Measurements from ENCODE around the gene PDE2A.
A peak's percentile ranks its signal among the peaks of the same experiment; 100 is the strongest.

The PDE2A gene

GRCh38 chr11:72621008-72621610, 53.1 kb downstream of the PDE2A start:
- no peak overlapping the region for H3K4me3 ChIP-seq (replicated peaks in 1 of 2; ENCODE audit: low read depth in 2 of 2, low read length in 2 of 2)
- TF ChIP-seq CTCF (IDR thresholded peaks at IDR 0.05; ENCODE audit: low read depth, low read length), result no peak
- DNase-seq (ENCODE audit: low read depth in 2 of 2), result no peak

- H3K4me3 ChIP-seq (replicated peaks in 1 of 2; ENCODE audit: low read depth in 2 of 2, low read length in 2 of 2), result no peak overlapping the region
- peak in 1 of 2 donors; percentile 50 for DNase-seq (ENCODE audit: low read depth in 2 of 2)
- TF ChIP-seq CTCF (IDR thresholded peaks at IDR 0.05; ENCODE audit: low read depth, low read length), result no peak
Measured at GRCh38 chr11:72618803-72619202, 55.4 kb downstream of the PDE2A start.

GRCh38 chr11:72617080-72617762, 57.0 kb downstream of the PDE2A start:
- no peak overlapping the region for H3K4me3 ChIP-seq (replicated peaks in 1 of 2; ENCODE audit: low read depth in 2 of 2, low read length in 2 of 2)
- peak; percentile 18 to 32 for DNase-seq (ENCODE audit: low read depth in 2 of 2)
- TF ChIP-seq CTCF (IDR thresholded peaks at IDR 0.05; ENCODE audit: low read depth, low read length), result no peak

GRCh38 chr11:72616655-72617054, 57.6 kb downstream of the PDE2A start:
- no peak for DNase-seq (ENCODE audit: low read depth in 2 of 2)
- no peak overlapping the region for H3K4me3 ChIP-seq (replicated peaks in 1 of 2; ENCODE audit: low read depth in 2 of 2, low read length in 2 of 2)
- no peak for TF ChIP-seq CTCF (IDR thresholded peaks at IDR 0.05; ENCODE audit: low read depth, low read length)

- TF ChIP-seq CTCF (IDR thresholded peaks at IDR 0.05; ENCODE audit: low read depth, low read length), result no peak
- no peak overlapping the region for H3K4me3 ChIP-seq (replicated peaks in 1 of 2; ENCODE audit: low read depth in 2 of 2, low read length in 2 of 2)
Measured at GRCh38 chr11:72615329-72615728, 58.9 kb downstream of the PDE2A start.

GRCh38 chr11:72614381-72614780, 59.8 kb downstream of the PDE2A start:
- TF ChIP-seq CTCF (IDR thresholded peaks at IDR 0.05; ENCODE audit: low read depth, low read length), result no peak
- H3K4me3 ChIP-seq (replicated peaks in 1 of 2; ENCODE audit: low read depth in 2 of 2, low read length in 2 of 2), result no peak overlapping the region
- peak in 1 of 2 donors; percentile 21 for DNase-seq (ENCODE audit: low read depth in 2 of 2)

More at GRCh38 chr11:72615329-72615728, 58.9 kb downstream of the PDE2A start:
- DNase-seq (ENCODE audit: low read depth in 2 of 2), result no peak

All from cardiac fibroblast (primary cell).